Measurements from ENCODE around the gene DHX35. TPM values are rescaled to one million over a fixed set of nuclear protein-coding genes. Genes with fewer than 3 reads are reported as not detected.

DHX35 gene
- total and polyA plus RNA-seq, 2 of the 13 experiments (the other 11 are each of a cell fraction or from before 2014, with no cell fraction given) = 25.8 to 28.7 TPM

GRCh38 chr20:38999965-39000910, 38.1 kb downstream of the DHX35 start (continued):
- TF ChIP-seq HOXA9 (CRISPR knock-in tag; IDR thresholded peaks at IDR 0.05; ENCODE audit: borderline replicate concordance) (no peak), NR3C1 (CRISPR knock-in tag; IDR thresholded peaks at IDR 0.05) (no peak), MLLT10 (CRISPR knock-in tag; IDR thresholded peaks at IDR 0.05) (no peak), ZNF414 (CRISPR knock-in tag; IDR thresholded peaks at IDR 0.05) (0 out of 2 replicates have a peak, but pooled peaks have one; percentile 21), ARNTL (CRISPR knock-in tag; IDR thresholded peaks at IDR 0.05) (no peak), FOSL2 (CRISPR knock-in tag; IDR thresholded peaks at IDR 0.05) (peak; percentile 32), KLF15 (CRISPR knock-in tag; IDR thresholded peaks at IDR 0.05; ENCODE audit: borderline replicate concordance) (no peak), FOSL1 (CRISPR knock-in tag; IDR thresholded peaks at IDR 0.05; ENCODE audit: borderline replicate concordance) (no peak), MIER3 (CRISPR knock-in tag; IDR thresholded peaks at IDR 0.05; ENCODE audit: borderline replicate concordance) (peak; percentile 27; the same call in 1 of the 2 replicates), RNF2 (conservative IDR thresholded peaks at IDR 0.05; ENCODE audit: low read depth) (no peak), PAX8 (CRISPR knock-in tag; IDR thresholded peaks at IDR 0.05; ENCODE audit: borderline replicate concordance) (no peak), RFX1 (IDR thresholded peaks at IDR 0.05) (no peak), CBX1 (IDR thresholded peaks at IDR 0.05; ENCODE audit: low read depth) (no peak), KMT2A (CRISPR knock-in tag; IDR thresholded peaks at IDR 0.05) (no peak)
- TF ChIP-seq, protein P1, sequence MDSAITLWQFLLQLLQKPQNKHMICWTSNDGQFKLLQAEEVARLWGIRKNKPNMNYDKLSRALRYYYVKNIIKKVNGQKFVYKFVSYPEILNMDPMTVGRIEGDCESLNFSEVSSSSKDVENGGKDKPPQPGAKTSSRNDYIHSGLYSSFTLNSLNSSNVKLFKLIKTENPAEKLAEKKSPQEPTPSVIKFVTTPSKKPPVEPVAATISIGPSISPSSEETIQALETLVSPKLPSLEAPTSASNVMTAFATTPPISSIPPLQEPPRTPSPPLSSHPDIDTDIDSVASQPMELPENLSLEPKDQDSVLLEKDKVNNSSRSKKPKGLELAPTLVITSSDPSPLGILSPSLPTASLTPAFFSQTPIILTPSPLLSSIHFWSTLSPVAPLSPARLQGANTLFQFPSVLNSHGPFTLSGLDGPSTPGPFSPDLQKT (CRISPR knock-in tag; IDR thresholded peaks at IDR 0.05; ENCODE audit: borderline replicate concordance) = no peak
- TF ChIP-seq, protein P2, sequence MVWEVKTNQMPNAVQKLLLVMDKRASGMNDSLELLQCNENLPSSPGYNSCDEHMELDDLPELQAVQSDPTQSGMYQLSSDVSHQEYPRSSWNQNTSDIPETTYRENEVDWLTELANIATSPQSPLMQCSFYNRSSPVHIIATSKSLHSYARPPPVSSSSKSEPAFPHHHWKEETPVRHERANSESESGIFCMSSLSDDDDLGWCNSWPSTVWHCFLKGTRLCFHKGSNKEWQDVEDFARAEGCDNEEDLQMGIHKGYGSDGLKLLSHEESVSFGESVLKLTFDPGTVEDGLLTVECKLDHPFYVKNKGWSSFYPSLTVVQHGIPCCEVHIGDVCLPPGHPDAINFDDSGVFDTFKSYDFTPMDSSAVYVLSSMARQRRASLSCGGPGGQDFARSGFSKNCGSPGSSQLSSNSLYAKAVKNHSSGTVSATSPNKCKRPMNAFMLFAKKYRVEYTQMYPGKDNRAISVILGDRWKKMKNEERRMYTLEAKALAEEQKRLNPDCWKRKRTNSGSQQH (CRISPR knock-in tag; IDR thresholded peaks at IDR 0.05; ENCODE audit: low read depth) = no peak
- TF ChIP-seq, protein P3, sequence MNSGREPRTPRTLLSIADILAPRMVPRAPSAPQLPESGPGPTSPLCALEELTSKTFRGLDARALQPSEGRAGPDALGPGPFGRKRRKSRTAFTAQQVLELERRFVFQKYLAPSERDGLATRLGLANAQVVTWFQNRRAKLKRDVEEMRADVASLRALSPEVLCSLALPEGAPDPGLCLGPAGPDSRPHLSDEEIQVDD (CRISPR knock-in tag; IDR thresholded peaks at IDR 0.05; ENCODE audit: borderline replicate concordance) = no peak
- TF ChIP-seq, protein P4, sequence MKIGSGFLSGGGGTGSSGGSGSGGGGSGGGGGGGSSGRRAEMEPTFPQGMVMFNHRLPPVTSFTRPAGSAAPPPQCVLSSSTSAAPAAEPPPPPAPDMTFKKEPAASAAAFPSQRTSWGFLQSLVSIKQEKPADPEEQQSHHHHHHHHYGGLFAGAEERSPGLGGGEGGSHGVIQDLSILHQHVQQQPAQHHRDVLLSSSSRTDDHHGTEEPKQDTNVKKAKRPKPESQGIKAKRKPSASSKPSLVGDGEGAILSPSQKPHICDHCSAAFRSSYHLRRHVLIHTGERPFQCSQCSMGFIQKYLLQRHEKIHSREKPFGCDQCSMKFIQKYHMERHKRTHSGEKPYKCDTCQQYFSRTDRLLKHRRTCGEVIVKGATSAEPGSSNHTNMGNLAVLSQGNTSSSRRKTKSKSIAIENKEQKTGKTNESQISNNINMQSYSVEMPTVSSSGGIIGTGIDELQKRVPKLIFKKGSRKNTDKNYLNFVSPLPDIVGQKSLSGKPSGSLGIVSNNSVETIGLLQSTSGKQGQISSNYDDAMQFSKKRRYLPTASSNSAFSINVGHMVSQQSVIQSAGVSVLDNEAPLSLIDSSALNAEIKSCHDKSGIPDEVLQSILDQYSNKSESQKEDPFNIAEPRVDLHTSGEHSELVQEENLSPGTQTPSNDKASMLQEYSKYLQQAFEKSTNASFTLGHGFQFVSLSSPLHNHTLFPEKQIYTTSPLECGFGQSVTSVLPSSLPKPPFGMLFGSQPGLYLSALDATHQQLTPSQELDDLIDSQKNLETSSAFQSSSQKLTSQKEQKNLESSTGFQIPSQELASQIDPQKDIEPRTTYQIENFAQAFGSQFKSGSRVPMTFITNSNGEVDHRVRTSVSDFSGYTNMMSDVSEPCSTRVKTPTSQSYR (CRISPR knock-in tag; IDR thresholded peaks at IDR 0.05; ENCODE audit: borderline replicate concordance) = no peak
- TF ChIP-seq, protein P5, sequence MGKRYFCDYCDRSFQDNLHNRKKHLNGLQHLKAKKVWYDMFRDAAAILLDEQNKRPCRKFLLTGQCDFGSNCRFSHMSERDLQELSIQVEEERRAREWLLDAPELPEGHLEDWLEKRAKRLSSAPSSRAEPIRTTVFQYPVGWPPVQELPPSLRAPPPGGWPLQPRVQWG (CRISPR knock-in tag; IDR thresholded peaks at IDR 0.05; ENCODE audit: borderline replicate concordance, low read depth) = no peak
- TF ChIP-seq, protein P6, sequence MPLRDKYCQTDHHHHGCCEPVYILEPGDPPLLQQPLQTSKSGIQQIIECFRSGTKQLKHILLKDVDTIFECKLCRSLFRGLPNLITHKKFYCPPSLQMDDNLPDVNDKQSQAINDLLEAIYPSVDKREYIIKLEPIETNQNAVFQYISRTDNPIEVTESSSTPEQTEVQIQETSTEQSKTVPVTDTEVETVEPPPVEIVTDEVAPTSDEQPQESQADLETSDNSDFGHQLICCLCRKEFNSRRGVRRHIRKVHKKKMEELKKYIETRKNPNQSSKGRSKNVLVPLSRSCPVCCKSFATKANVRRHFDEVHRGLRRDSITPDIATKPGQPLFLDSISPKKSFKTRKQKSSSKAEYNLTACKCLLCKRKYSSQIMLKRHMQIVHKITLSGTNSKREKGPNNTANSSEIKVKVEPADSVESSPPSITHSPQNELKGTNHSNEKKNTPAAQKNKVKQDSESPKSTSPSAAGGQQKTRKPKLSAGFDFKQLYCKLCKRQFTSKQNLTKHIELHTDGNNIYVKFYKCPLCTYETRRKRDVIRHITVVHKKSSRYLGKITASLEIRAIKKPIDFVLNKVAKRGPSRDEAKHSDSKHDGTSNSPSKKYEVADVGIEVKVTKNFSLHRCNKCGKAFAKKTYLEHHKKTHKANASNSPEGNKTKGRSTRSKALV (CRISPR knock-in tag; IDR thresholded peaks at IDR 0.05) = no peak

Measured in HepG2 (cell line).